HG02798 (cell line): Measurements from ENCODE around the gene ZRANB3.

Source experiments
- ATAC-seq: cut with Tn5 transposase; IDR thresholded peaks from one replicate; pipeline ENCODE4 v1.9.1; 2021; ENCODE audit warnings: mild to moderate bottlenecking; ENCODE audit not compliant: unreplicated experiment, poor library complexity

ZRANB3 gene

DNA sequence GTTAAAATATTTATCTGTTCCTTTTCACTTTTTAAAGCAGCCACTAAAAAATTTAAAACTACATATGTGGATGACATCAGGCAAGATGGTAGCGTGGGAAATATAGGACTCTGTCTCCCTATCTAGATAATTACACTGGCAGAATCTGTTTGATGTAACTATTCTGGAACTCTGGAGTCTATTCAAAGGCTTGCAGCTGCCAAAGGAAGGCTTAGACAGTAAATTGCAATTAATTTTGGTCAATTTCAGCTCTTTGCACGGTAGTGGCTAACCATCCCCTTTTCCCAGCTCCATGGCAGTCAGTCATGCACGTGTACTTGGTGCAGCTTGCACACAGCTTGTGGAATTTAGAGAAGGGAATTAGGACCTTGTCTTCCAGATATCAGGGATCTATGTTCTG is 343.7 kb downstream of the ZRANB3 start:
- ATAC-seq, result no peak

DNA sequence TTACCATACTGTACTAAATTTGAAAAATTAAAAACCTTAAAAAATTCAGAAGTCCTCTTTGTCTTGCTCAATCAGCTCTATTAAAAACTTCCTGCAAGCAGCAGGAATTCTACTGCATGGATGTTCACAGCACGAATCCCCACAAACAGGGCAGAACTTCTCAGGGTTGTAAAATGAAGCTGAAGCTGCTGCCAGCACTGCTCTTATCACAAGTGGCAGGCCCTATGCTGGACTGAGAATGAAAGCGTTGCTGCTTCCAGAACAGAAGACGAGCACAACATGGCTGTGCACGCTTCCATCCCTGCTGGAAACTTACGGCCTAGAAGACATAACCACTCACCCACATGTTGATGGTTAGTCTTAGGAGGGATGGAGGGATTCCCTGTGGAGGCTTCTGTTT is 345.0 kb downstream of the ZRANB3 start:
- ATAC-seq, result no peak

- ATAC-seq, result no peak
These were observed 347.2 kb downstream of the ZRANB3 start for GRCh38 chr2:135183822-135184221.

- no peak for ATAC-seq
These were observed 348.4 kb downstream of the ZRANB3 start for GRCh38 chr2:135182601-135183000.

DNA sequence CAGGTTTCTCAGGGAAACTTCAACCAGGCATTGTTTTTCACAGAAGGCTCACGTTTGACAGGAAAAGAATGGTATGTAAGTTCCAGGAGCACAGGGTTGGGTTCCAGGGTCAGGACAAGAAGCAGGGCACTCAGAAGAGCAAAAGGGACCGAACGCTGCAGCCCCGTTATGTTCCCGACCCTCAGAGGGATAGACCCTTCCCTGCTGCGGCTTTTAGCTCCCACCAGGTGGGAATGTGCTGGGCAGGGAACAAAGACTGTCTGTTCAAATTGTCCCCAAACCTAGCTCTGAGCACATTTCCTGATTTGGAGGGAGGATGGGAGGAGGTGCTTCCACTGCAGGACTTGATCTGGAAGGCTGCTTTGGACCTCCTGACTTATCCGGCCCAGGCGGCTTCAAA is 348.8 kb downstream of the ZRANB3 start:
- ATAC-seq, result no peak

GRCh38 chr2:135179689-135180088 is 351.3 kb downstream of the ZRANB3 start:
- ATAC-seq, result no peak

GRCh38 chr2:135175177-135175576 is 355.8 kb downstream of the ZRANB3 start:
- ATAC-seq, result no peak

DNA sequence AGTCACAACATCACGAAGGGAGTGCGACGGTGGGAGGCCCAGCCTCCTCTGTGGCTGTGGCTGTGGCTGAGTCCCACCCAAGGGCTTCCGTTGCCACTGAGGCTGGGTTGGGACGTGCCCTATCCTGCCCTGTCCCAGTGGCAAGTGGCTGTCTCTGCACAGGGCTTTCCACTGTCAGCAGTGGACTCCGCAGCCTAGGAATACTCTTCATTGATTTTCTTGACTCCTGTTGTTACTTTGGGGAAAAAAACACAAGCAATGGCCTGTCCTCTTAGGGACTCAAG is 356.3 kb downstream of the ZRANB3 start:
- no peak for ATAC-seq

DNA sequence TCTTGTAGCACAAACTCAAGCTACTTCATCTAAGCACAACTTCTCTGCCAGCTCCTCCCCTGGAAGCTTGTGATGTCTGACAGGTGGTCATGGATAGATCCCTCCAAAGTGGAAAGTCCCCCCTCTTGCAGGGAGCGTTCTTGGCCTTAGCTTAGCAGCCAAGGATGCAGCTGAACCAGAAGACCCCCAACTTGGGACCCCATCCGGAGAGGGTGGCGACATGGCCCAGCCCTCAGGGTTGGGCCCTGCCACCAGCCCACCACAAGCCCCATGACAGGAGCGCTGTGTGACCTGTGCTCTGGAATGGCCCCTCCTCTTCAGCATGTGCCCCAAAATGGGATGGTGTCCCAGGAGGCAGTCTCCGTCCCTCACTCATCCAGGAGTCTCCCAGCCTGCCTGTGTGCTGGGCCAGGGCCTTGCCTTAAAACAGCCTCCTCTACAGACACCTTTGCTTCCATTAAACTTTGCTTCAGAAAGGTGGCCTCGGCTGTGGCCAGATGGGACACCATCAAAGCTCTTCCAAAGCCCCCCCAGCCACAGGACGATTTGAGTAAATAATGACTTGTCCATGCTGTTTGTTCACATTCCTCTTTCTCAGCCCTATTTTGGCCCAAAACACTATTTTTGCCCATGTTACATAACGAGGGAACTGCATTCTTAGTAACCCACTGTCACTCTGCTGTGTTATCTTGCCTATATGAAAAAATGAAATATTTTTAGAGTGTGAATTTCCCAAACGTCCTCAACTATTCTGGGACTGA is 356.8 kb downstream of the ZRANB3 start:
- no peak for ATAC-seq

DNA sequence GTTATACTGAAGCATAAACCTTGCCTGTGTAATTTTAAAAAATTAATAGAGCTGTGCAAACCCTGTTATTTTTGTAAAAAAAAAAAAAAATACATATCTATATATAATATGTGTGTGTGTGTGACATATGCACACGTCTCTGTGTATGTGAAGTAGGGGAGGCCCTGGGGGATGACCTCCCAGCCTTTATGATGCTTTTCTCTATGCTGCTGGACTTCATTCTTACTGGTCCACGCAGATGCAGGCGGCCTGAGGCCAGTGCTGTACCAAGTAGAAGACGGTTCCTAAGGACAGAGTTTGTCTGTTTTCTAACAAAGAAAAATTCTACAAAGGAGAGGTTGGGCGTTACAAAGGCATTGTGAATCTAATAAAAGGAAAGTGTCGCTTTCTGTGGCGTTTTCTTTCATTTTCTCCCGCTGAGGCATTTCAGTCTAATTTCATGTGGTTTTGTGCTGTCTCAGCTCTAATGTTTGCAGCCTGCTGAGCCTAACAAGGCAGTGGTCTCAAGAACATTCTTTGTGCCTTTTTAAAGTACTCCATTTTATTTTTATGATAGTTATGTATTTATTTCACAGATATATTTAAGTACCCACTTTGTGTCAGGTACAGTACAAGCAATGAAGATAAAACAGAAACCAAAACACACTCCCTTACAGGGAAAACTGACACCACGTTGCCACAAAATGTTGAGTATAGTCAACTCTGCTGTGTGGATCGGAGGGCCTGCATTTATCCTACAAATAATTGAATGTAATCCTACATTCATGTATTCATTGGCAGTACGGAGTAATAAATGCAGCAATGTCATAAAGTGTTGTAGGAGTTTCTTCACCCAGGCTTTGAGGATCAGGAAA is 360.9 kb downstream of the ZRANB3 start:
- ATAC-seq, result no peak

DNA sequence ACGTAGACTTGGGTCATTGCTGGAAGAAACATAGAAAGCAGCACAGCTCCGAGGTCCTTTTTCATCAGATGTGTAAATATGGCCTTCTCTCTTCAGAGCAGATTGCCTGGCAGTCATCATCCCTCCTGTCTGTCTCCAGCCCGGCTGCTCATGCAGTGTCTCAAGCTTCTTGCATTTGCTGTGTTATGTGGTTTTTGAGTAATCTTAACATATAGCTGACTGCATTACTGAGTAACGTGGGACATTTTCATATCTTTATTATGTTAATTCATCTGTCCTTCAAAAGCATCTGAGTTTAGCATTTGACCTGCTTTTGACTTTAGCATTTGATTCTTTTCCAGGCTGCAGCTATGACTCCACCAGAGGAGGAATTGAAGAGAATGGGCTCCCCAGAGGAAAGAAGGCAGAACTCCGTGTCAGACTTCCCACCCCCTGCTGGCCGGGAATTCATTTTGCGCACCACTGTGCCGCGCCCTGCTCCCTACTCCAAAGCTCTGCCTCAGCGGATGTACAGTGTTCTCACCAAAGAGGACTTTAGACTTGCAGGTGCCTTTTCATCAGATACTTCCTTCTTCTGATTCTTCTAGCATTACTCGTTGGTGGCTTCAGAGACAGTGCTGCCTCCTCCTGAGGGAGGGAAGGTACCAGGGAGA is 362.7 kb downstream of the ZRANB3 start:
- no peak for ATAC-seq

DNA sequence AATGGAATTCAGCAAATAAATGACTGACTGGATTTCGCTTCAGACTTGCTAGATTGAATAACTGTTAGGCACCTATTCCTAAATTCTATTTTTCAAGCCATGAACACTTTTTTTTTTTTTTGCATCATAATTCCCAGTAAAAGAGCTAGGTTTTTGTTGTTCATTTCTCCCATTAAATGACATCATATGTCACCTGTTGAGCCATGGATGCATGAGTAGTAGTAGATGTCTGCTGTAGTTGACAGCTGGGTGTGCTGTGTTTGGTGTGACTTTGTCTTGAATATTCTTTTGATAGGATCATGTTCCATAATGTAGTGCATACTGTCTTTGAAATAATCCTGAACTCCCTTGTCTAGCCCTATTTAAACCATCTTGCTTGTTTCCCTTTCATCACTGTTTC is 363.7 kb downstream of the ZRANB3 start:
- no peak for ATAC-seq

- ATAC-seq, result no peak
These were observed 366.6 kb downstream of the ZRANB3 start for GRCh38 chr2:135164431-135164830.

GRCh38 chr2:135163901-135164300 is 367.1 kb downstream of the ZRANB3 start:
- no peak for ATAC-seq

DNA sequence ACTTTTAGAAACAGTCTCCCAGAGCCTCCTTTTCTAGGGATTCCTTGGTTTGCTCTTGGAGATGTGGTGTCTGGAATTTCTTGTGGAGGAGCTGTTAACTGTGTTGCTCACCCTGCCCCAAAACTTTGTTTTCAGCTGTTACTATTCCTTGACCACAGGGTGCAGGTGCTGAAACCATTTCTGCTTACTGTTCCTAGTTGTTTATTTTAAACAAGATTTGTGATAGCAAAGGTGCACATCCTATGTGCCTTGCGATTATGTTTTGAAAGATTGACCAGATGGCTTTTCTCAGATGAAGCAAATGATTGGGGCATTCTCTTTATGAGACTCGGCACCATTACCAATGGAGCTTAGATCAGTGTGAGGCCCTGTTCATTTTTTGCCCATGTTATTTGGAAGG is 367.7 kb downstream of the ZRANB3 start:
- ATAC-seq, result peak; percentile 77

DNA sequence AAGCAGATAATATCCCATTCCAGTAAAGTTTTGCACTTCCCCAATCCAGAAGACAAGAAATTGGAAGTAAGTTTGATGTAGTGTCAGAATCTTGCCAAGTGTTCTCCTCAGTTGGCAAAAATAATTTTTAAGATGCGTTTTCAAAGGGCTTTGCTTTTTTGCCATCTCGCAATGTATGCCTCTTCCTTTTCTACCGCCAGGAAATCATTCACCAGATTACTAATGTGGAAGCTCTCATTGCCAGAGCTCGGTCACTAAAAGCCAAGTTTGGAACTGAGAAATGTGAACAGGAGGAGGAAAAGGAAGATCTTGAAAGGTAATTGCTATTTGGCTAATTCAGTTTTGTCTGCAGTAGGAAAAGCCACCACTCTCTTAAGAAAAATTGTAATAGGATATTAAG is 368.2 kb downstream of the ZRANB3 start:
- ATAC-seq, result no peak

GRCh38 chr2:135162377-135162776 is 368.6 kb downstream of the ZRANB3 start:
- peak; percentile 38 for ATAC-seq

DNA sequence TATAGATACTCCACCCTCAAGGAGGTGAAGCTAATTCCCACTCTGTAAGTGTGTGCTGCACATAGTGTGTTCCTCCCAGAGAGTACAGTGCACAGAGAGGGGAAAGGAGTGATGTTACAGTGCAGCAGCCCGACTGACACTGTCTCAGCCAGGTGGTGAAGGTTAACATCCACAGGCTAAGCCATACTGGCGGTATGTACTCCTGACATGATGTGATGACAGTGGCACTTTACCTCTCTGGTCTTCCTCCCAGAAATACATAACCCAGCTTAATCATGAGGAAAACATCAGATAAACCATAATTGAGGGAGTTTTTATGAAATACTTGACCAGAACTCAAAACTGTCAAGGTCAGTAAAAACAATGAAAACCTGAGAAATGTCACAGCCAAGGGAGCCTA is 371.8 kb downstream of the ZRANB3 start:
- ATAC-seq, result no peak

- ATAC-seq, result no peak
These were observed 373.2 kb downstream of the ZRANB3 start for GRCh38 chr2:135157856-135158255.

GRCh38 chr2:135154962-135155361 is 376.1 kb downstream of the ZRANB3 start:
- ATAC-seq, result no peak

DNA sequence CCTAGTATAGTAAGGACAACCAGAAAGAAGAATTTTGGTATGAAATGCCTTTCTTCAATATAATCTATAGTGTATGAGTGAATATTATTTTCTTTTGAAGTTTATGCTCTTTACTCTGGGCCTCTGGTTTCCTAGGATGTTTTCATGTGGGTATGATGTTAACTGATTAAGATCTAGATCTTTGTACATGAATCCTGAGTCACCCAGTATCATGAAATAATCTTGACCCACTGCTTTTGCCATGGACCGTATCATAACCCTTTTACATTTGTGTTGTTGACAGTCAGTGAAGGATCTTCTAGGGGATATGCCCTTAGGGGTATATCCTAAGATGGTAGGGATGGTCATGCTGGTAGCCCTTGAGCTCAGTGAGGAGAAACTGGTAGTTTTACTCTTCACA is 378.7 kb downstream of the ZRANB3 start:
- ATAC-seq, result no peak
